Tibial nerve (tissue), 3 donors: ENCODE results near the gene FBP1.

Experiments used
- POLR2A ChIP-seq, 2 donors: fragments of 450-650 bp; IDR thresholded peaks; one replicate each; pipeline ENCODE4 v1.6.1; 2017; ENCODE audit warnings: antibody characterized with exemption in 2 of 2, mild to moderate bottlenecking in 2 of 2, moderate library complexity in 2 of 2
- TF ChIP-seq, protein P1 (sequence below), 5 experiments: fragments of 200-600 bp in 3 of 5; fragments of 450-650 bp in 2 of 5; sonication (generic) in 3 of 5; IDR thresholded peaks; one replicate each; pipeline ENCODE4 v1.5.1; 2016 to 2019; ENCODE audit warnings: antibody characterized with exemption in 5 of 5, mild to moderate bottlenecking in 3 of 5, moderate library complexity in 2 of 5

DNA sequence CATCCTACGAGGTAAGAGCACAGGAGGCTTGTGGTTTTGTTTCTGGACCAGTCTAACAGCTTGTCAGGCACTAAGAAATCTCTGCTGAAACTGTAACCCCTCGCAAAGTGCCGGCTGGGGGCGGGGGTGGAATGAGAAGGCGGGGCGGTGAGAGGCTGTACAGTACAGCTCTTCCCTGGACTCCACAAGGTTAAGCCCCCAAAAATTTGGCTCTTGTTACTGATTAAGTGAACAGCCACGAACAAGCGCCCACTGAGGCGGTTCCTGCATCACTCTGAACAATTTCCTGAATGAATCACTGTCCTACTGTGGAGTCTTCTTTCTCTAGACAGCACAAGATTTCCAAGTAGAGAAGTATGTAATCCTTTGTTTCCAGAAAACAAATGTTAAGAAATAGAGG is 52.5 kb downstream of the FBP1 start:
- TF ChIP-seq POLR2A (IDR thresholded peaks at IDR 0.05), result no peak
- TF ChIP-seq, protein P1, sequence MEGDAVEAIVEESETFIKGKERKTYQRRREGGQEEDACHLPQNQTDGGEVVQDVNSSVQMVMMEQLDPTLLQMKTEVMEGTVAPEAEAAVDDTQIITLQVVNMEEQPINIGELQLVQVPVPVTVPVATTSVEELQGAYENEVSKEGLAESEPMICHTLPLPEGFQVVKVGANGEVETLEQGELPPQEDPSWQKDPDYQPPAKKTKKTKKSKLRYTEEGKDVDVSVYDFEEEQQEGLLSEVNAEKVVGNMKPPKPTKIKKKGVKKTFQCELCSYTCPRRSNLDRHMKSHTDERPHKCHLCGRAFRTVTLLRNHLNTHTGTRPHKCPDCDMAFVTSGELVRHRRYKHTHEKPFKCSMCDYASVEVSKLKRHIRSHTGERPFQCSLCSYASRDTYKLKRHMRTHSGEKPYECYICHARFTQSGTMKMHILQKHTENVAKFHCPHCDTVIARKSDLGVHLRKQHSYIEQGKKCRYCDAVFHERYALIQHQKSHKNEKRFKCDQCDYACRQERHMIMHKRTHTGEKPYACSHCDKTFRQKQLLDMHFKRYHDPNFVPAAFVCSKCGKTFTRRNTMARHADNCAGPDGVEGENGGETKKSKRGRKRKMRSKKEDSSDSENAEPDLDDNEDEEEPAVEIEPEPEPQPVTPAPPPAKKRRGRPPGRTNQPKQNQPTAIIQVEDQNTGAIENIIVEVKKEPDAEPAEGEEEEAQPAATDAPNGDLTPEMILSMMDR (IDR thresholded peaks at IDR 0.05), result no peak
